ENCODE results near the gene WASL.
"Not testable (repeated sequence)": the region's sequence is repeated elsewhere in the genome, so short reads cannot be mapped to it uniquely, and the experiment has no call there.

Gene WASL

GRCh38 chr7:123724817-123725253, 24.0 kb downstream of the WASL start:
- no peak for TF ChIP-seq CTCF (IDR thresholded peaks at IDR 0.05)
- Histone ChIP-seq H3K4me3 (ENCODE audit: low read depth in 1 of 2, low read length in 1 of 2) (no peak overlapping the region), H3K27me3 (no peaks in the 10 kb centered on the region), H3K4me1 (ENCODE audit: control insufficient read depth in 1 of 2, insufficient read depth in 1 of 2, low read depth in 1 of 2, low read length in 1 of 2) (peaks cover 0 to 3% of the 10 kb centered on the region in 2 experiments), H3K9me3 (no peaks in the 10 kb centered on the region), H3K27ac (no peak overlapping the region), H3K36me3 (no peaks in the 10 kb centered on the region)

- TF ChIP-seq CTCF (IDR thresholded peaks at IDR 0.05), result no peak
- Histone ChIP-seq H3K27ac (no peak overlapping the region), H3K4me3 (ENCODE audit: low read depth in 1 of 2, low read length in 1 of 2) (no peak overlapping the region), H3K9me3 (no peaks in the 10 kb centered on the region), H3K4me1 (ENCODE audit: control insufficient read depth in 1 of 2, insufficient read depth in 1 of 2, low read depth in 1 of 2, low read length in 1 of 2) (peaks cover 0 to 3% of the 10 kb centered on the region in 2 experiments), H3K36me3 (no peaks in the 10 kb centered on the region), H3K27me3 (no peaks in the 10 kb centered on the region)
These were observed 24.9 kb downstream of the WASL start for GRCh38 chr7:123723913-123724312.

GRCh38 chr7:123720527-123720926, 28.3 kb downstream of the WASL start:
- H3K27me3 ChIP-seq; H3K4me1 ChIP-seq (ENCODE audit: control insufficient read depth in 1 of 2, insufficient read depth in 1 of 2, low read depth in 1 of 2, low read length in 1 of 2); H3K27ac ChIP-seq; H3K4me3 ChIP-seq (ENCODE audit: low read depth in 1 of 2, low read length in 1 of 2); H3K36me3 ChIP-seq; H3K9me3 ChIP-seq: not testable (repeated sequence)

GRCh38 chr7:123719197-123719721, 29.5 kb downstream of the WASL start:
- no peaks in the 10 kb centered on the region for H3K4me1 ChIP-seq (ENCODE audit: control insufficient read depth in 1 of 2, insufficient read depth in 1 of 2, low read depth in 1 of 2, low read length in 1 of 2)
- H3K27ac ChIP-seq, result no peak overlapping the region
- H3K9me3 ChIP-seq, result no peaks in the 10 kb centered on the region
- no peak overlapping the region for H3K4me3 ChIP-seq (ENCODE audit: low read depth in 1 of 2, low read length in 1 of 2)
- H3K27me3 ChIP-seq, result no peaks in the 10 kb centered on the region
- no peak for TF ChIP-seq CTCF (IDR thresholded peaks at IDR 0.05)
- no peaks in the 10 kb centered on the region for H3K36me3 ChIP-seq

- Histone ChIP-seq H3K4me1 (ENCODE audit: control insufficient read depth in 1 of 2, insufficient read depth in 1 of 2, low read depth in 1 of 2, low read length in 1 of 2) (no peaks in the 10 kb centered on the region), H3K36me3 (no peaks in the 10 kb centered on the region), H3K4me3 (ENCODE audit: low read depth in 1 of 2, low read length in 1 of 2) (no peak overlapping the region), H3K27me3 (no peaks in the 10 kb centered on the region), H3K27ac (no peak overlapping the region), H3K9me3 (no peaks in the 10 kb centered on the region)
- no peak for TF ChIP-seq CTCF (IDR thresholded peaks at IDR 0.05)
These were observed 30.0 kb downstream of the WASL start for GRCh38 chr7:123718773-123719172.

GRCh38 chr7:123717689-123718088, 31.1 kb downstream of the WASL start:
- no peaks in the 10 kb centered on the region for H3K27me3 ChIP-seq
- no peaks in the 10 kb centered on the region for H3K4me1 ChIP-seq (ENCODE audit: control insufficient read depth in 1 of 2, insufficient read depth in 1 of 2, low read depth in 1 of 2, low read length in 1 of 2)
- no peak overlapping the region for H3K27ac ChIP-seq
- H3K4me3 ChIP-seq (ENCODE audit: low read depth in 1 of 2, low read length in 1 of 2), result no peak overlapping the region
- no peaks in the 10 kb centered on the region for H3K36me3 ChIP-seq
- no peaks in the 10 kb centered on the region for H3K9me3 ChIP-seq
- no peak for TF ChIP-seq CTCF (IDR thresholded peaks at IDR 0.05)

Data from neutrophil (primary cell).